BJ (cell line): ENCODE data around the gene YBEY. TPM values are rescaled to one million over a fixed set of nuclear protein-coding genes. Genes with fewer than 3 reads are reported as not detected.
A peak's percentile ranks its signal among the peaks of the same experiment; 100 is the strongest.

Source experiments
- CTCF ChIA-PET: fragments of 350-600 bp; formaldehyde crosslinking; extraction: SDS; loops from one replicate; lab custom pipeline; 2021; ENCODE audit warnings: antibody characterized with exemption, inconsistent platforms; lab: Yijun Ruan, JAX
- POLR2A ChIA-PET: fragments of 300-600 bp; sonication (Branson Sonifier 250); formaldehyde crosslinking; extraction: SDS; loops from one replicate; lab custom pipeline; 2021; ENCODE audit warnings: antibody characterized with exemption; lab: Charles Lee
- DNase-seq: peaks from one replicate; pipeline ENCODE4 v3.0.0-alpha.2; 2011; ENCODE audit warnings: low read depth
- H3K27me3 ChIP-seq: 2 replicates; pipeline ENCODE4 v1.6.0; 2011; ENCODE audit warnings: low read length; ENCODE audit not compliant: control insufficient read depth, insufficient read depth
- H3K36me3 ChIP-seq: 2 replicates; pipeline ENCODE4 v1.5.1; 2011; ENCODE audit warnings: low read length; ENCODE audit not compliant: control insufficient read depth, insufficient read depth
- H3K4me3 ChIP-seq: 2 replicates; pipeline ENCODE4 v1.5.1; 2011; ENCODE audit warnings: low read depth, mild to moderate bottlenecking, control low read depth, low read length
- CTCF ChIP-seq: IDR thresholded peaks from 2 replicates; pipeline ENCODE4 v1.5.1; 2011; ENCODE audit warnings: low read depth, mild to moderate bottlenecking, control low read depth, inconsistent platforms, low read length, moderate library complexity; ENCODE audit not compliant: insufficient read depth
- polyA plus RNA-seq: library from polyadenylated mRNA; depleted of rRNA; stranded (reverse); fragments of >200 nt; gene quantifications from 2 replicates; pipeline ENCODE4 v1.2.3, GENCODE V29; 2011

The YBEY gene
- polyA plus RNA-seq, 1 experiment = 15.8 TPM

- no peak for DNase-seq
- no peak for TF ChIP-seq CTCF
- H3K27me3 ChIP-seq = no peaks in the 10 kb centered on the region
- ChIA-PET POLR2A (no interaction called here), CTCF (no interaction called here)
- peaks cover 1% of the 10 kb centered on the region; the same call in 1 of the 2 replicates for H3K36me3 ChIP-seq
- no peak overlapping the region for H3K4me3 ChIP-seq
These were observed 32.3 kb downstream of the YBEY start for GRCh38 chr21:46318464-46318845.

- CTCF ChIA-PET = interaction anchor here (0.6 kb wide), 1 partner anchor 19 kb away, joined by 4 read pairs; no protein-coding TSS in a partner anchor
These were observed 33.0 kb downstream of the YBEY start for GRCh38 chr21:46319186-46319585.

GRCh38 chr21:46320331-46320801, 34.2 kb downstream of the YBEY start:
- ChIA-PET CTCF (no interaction called here), POLR2A (no interaction called here)
- no peak for TF ChIP-seq CTCF
- no peak for DNase-seq
- Histone ChIP-seq H3K36me3 (peaks cover 1% of the 10 kb centered on the region; the same call in 1 of the 2 replicates), H3K27me3 (no peaks in the 10 kb centered on the region), H3K4me3 (no peak overlapping the region)

More at GRCh38 chr21:46319186-46319585, 33.0 kb downstream of the YBEY start:
- H3K36me3 ChIP-seq = peaks cover 1% of the 10 kb centered on the region; the same call in 1 of the 2 replicates
- TF ChIP-seq CTCF = no peak
- POLR2A ChIA-PET = no interaction called here
- no peaks in the 10 kb centered on the region for H3K27me3 ChIP-seq
- H3K4me3 ChIP-seq = no peak overlapping the region
- DNase-seq = no peak

- no peaks in the 10 kb centered on the region for H3K27me3 ChIP-seq
- TF ChIP-seq CTCF = no peak
- peaks cover 2% of the 10 kb centered on the region; the same call in 1 of the 2 replicates for H3K36me3 ChIP-seq
- no peak for DNase-seq
- CTCF ChIA-PET = interaction anchor here (0.9 kb wide), 1 partner anchor 1513 kb away, joined by 3 read pairs; no protein-coding TSS in a partner anchor
- peak overlapping the region; percentile 64 for H3K4me3 ChIP-seq
- POLR2A ChIA-PET = no interaction called here
These were observed 36.4 kb downstream of the YBEY start for GRCh38 chr21:46322351-46323226.

- POLR2A ChIA-PET = no interaction called here
- Histone ChIP-seq H3K36me3 (peaks cover 6% of the 10 kb centered on the region), H3K27me3 (no peaks in the 10 kb centered on the region), H3K4me3 (peak overlapping the region; percentile 64)
- DNase-seq = no peak
- CTCF ChIA-PET = no interaction called here
- TF ChIP-seq CTCF = no peak
These were observed 37.1 kb downstream of the YBEY start for GRCh38 chr21:46323227-46323709.
